Peyer's patch (tissue), 4 donors: ENCODE results near the gene FUT4. TPM values are rescaled to one million over a fixed set of nuclear protein-coding genes. Genes with fewer than 3 reads are reported as not detected.
"Not testable (repeated sequence)": the region's sequence is repeated elsewhere in the genome, so short reads cannot be mapped to it uniquely, and the experiment has no call there.

Experiments
- DNase-seq, 3 donors: peaks; one replicate each; pipeline ENCODE4 v3.0.0-alpha.2; 2017 to 2019
- H3K27ac ChIP-seq, 4 donors: fragments of 200-600 bp; sonication (generic); one replicate each; pipeline ENCODE4 v1.5.1; 2016 to 2019
- H3K27me3 ChIP-seq, 2 donors: fragments of 200-600 bp; sonication (generic); one replicate each; pipeline ENCODE4 v1.5.1; 2019
- H3K36me3 ChIP-seq, 3 donors: fragments of 200-600 bp; sonication (generic); one replicate each; pipeline ENCODE4 v1.5.1; 2016 to 2019
- H3K4me1 ChIP-seq, 4 donors: fragments of 200-600 bp; sonication (generic); one replicate each; pipeline ENCODE4 v1.5.1; 2016 to 2019
- H3K4me3 ChIP-seq, 4 donors: fragments of 200-600 bp; sonication (generic); 1 replicate in 3 of 4; 2 replicates in 1 of 4; pipeline ENCODE4 v1.5.1; 2016 to 2019; ENCODE audit warnings: mild to moderate bottlenecking in 1 of 4
- H3K9me3 ChIP-seq, 4 donors: fragments of 200-600 bp; sonication (generic); one replicate each; pipeline ENCODE4 v1.5.1; 2016 to 2019; ENCODE audit warnings: mild to moderate bottlenecking in 1 of 4
- POLR2A ChIP-seq, 2 donors: fragments of 450-650 bp; IDR thresholded peaks; one replicate each; pipeline ENCODE4 v1.5.1; 2017; ENCODE audit warnings: antibody characterized with exemption in 2 of 2, mild to moderate bottlenecking in 2 of 2, moderate library complexity in 2 of 2
- total RNA-seq, 4 donors: library from RNA; depleted of rRNA; stranded (reverse); fragments of >200 nt; gene quantifications; one replicate each; pipeline ENCODE4 v1.1.0, GENCODE V29; 2016
- TF ChIP-seq, protein P1 (sequence below), 6 experiments: fragments of 450-650 bp in 4 of 6; fragments of 200-600 bp in 2 of 6; sonication (generic) in 1 of 6; IDR thresholded peaks; one replicate each; pipeline ENCODE4 v1.5.1; 2017 to 2019; ENCODE audit warnings: antibody characterized with exemption in 6 of 6, mild to moderate bottlenecking in 3 of 6, moderate library complexity in 1 of 6

Gene FUT4, protein sequence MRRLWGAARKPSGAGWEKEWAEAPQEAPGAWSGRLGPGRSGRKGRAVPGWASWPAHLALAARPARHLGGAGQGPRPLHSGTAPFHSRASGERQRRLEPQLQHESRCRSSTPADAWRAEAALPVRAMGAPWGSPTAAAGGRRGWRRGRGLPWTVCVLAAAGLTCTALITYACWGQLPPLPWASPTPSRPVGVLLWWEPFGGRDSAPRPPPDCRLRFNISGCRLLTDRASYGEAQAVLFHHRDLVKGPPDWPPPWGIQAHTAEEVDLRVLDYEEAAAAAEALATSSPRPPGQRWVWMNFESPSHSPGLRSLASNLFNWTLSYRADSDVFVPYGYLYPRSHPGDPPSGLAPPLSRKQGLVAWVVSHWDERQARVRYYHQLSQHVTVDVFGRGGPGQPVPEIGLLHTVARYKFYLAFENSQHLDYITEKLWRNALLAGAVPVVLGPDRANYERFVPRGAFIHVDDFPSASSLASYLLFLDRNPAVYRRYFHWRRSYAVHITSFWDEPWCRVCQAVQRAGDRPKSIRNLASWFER
- 10 to 100 TPM in 3 of 4 donors, 1 to 10 TPM in 1; 9.1 to 34.3 (median 25.4) TPM for total RNA-seq

DNA sequence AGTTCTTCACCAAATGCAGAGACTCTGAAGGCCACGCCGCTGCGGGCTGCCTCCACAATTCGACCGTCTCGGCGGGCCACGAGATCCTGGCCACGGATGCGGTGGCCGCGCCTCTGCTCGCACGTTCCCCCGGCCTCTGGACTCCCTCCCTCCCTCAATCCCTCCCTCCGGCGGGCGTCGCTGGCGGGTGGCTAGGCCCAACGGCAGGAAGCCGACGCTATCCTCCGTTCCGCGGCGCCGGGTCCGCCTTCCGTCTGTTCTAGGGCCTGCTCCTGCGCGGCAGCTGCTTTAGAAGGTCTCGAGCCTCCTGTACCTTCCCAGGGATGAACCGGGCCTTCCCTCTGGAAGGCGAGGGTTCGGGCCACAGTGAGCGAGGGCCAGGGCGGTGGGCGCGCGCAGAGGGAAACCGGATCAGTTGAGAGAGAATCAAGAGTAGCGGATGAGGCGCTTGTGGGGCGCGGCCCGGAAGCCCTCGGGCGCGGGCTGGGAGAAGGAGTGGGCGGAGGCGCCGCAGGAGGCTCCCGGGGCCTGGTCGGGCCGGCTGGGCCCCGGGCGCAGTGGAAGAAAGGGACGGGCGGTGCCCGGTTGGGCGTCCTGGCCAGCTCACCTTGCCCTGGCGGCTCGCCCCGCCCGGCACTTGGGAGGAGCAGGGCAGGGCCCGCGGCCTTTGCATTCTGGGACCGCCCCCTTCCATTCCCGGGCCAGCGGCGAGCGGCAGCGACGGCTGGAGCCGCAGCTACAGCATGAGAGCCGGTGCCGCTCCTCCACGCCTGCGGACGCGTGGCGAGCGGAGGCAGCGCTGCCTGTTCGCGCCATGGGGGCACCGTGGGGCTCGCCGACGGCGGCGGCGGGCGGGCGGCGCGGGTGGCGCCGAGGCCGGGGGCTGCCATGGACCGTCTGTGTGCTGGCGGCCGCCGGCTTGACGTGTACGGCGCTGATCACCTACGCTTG, at the start of gene FUT4:
FUT4 (plus strand) TSS at position 227 of the 951 bp plus-strand sequence; CDS start at position 440, 213 bp downstream.
- Histone ChIP-seq H3K27ac (peak within 1 kb of the TSS; percentile 91 to 98 (median 95)), H3K4me3 (peak within 1 kb of the TSS; percentile 69 to 85 (median 78)), H3K9me3 (no peaks in the 10 kb centered on the region), H3K27me3 (no peaks in the 10 kb centered on the region), H3K4me1 (peaks cover 0 to 48% (median 2%) of the 10 kb centered on the region in 4 donors), H3K36me3 (no peaks in the 10 kb centered on the region)
- DNase-seq, result peak; percentile 69 to 96 (median 93)
- TF ChIP-seq, protein P1, sequence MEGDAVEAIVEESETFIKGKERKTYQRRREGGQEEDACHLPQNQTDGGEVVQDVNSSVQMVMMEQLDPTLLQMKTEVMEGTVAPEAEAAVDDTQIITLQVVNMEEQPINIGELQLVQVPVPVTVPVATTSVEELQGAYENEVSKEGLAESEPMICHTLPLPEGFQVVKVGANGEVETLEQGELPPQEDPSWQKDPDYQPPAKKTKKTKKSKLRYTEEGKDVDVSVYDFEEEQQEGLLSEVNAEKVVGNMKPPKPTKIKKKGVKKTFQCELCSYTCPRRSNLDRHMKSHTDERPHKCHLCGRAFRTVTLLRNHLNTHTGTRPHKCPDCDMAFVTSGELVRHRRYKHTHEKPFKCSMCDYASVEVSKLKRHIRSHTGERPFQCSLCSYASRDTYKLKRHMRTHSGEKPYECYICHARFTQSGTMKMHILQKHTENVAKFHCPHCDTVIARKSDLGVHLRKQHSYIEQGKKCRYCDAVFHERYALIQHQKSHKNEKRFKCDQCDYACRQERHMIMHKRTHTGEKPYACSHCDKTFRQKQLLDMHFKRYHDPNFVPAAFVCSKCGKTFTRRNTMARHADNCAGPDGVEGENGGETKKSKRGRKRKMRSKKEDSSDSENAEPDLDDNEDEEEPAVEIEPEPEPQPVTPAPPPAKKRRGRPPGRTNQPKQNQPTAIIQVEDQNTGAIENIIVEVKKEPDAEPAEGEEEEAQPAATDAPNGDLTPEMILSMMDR (IDR thresholded peaks at IDR 0.05), result peak in 2 of 6 experiments; percentile 5 to 12
- TF ChIP-seq POLR2A (IDR thresholded peaks at IDR 0.05), result peak; percentile 83 to 92

DNA sequence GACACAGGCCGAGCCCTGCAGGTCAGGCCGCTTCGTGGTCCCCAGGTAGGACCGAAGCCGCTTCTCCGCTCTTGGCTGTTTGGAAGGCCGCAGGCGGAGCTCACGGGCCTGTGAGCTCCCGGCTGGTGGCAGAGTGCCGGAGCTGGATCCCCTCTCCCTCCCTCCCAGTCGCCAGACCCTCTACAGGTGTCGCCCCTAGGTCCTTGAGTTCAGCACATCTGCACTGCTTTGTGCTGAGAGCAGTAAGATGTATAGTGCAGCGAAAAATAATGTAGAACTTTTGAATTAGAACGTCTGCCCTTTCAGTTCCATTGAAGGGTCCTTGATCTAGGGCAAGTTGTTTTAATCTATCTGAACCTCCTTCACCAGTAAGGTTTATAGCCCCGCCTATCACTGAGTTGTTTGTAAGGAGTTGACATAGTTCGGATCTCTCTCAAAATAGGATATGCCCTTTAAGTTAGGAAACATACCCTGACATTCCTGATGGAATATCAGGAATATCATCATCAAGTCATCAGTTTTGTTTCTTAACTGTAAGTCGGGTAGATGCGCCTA, 49.5 kb upstream of the FUT4 start:
- Histone ChIP-seq H3K27ac (peak overlapping the region; percentile 78 to 86 (median 81)), H3K27me3 (no peaks in the 10 kb centered on the region), H3K4me1 (peaks cover 0 to 22% (median 2%) of the 10 kb centered on the region in 4 donors), H3K4me3 (peak overlapping the region; percentile 74 to 96 (median 80)), H3K9me3 (no peaks in the 10 kb centered on the region), H3K36me3 (peaks cover 0 to 29% (median 0%) of the 10 kb centered on the region in 3 donors)
- DNase-seq, result no peak
- TF ChIP-seq, protein P1 (IDR thresholded peaks at IDR 0.05), result no peak

DNA sequence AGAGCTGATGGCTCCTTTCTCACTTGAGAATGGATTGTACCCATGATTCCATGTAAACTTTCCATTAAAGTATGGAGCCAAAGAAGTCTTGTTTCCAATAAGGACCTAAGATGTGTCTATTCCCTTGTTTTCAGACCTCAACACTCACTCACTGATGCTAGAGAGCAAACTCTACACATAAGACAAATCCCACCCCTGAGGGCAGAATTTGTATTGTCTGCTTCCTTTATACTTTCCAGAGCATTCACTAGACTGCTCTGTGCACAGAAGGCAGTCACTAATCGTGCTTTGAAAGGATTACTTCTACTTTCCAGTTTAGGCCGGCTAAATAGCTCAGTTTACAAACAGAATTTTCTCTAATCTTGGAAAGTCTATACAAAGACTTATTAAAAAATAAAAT, 43.5 kb upstream of the FUT4 start:
- Histone ChIP-seq H3K36me3 (peaks cover 0 to 31% (median 0%) of the 10 kb centered on the region in 3 donors), H3K27ac (no peak overlapping the region), H3K4me3 (no peak overlapping the region), H3K27me3 (no peaks in the 10 kb centered on the region), H3K4me1 (peaks cover 0 to 6% (median 0%) of the 10 kb centered on the region in 4 donors), H3K9me3 (no peaks in the 10 kb centered on the region)
- no peak for TF ChIP-seq POLR2A (IDR thresholded peaks at IDR 0.05)
- TF ChIP-seq, protein P1 (IDR thresholded peaks at IDR 0.05), result no peak
- no peak for DNase-seq

DNA sequence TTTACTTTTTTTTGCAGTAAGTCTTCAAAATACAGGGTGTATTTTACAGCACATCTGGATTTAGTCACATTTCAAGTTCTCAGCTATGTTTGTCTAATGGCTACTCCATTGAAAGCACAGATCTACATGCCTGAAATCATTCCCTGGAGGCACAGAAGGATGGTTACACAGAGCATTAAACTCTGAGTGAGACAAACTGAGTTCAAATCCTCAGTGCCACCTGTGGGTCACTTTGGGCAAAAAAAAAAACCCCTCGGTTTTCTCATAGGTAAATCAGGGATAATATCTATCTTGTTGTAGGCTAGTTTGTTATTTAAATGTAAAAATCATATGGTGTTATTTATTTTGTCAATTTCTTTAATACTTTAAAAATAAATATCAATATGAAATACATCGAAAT, 42.2 kb upstream of the FUT4 start:
- TF ChIP-seq POLR2A (IDR thresholded peaks at IDR 0.05), result no peak
- TF ChIP-seq, protein P1 (IDR thresholded peaks at IDR 0.05), result no peak
- peaks cover 0 to 30% (median 0%) of the 10 kb centered on the region in 3 donors for H3K36me3 ChIP-seq
- H3K27me3 ChIP-seq, result no peaks in the 10 kb centered on the region
- no peaks in the 10 kb centered on the region for H3K9me3 ChIP-seq
- no peak for DNase-seq
- no peak overlapping the region for H3K27ac ChIP-seq
- no peaks in the 10 kb centered on the region for H3K4me1 ChIP-seq
- no peak overlapping the region for H3K4me3 ChIP-seq

DNA sequence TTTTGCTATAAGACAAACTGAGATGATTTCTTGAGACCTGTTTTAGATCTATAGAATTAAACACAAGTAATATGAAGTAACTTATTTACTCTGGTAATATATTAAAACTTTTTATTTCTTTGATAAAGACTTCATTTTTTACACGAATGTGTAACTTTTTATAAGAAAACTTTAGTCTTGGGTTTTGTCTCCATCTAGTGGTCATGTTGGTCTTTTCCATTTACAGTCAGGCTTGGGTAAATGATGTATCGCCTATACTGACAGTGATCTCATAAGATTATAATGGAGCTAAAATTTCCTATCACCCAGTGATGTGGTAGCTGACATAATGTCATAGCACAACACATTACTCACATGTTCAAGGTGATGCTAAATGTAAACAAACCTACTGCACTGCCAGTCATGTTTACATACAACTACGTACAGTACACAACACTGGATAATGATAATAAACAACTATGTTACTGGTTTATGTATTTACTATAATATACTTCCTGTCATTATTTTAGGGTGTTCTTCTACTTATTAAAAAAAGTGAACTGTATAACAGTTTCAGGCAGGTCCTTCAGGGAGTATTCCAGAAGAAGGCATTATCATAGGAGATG, 38.9 kb upstream of the FUT4 start:
- DNase-seq, result no peak
- Histone ChIP-seq H3K27me3 (no peaks in the 10 kb centered on the region), H3K4me1 (no peaks in the 10 kb centered on the region), H3K36me3 (no peaks in the 10 kb centered on the region), H3K9me3 (no peaks in the 10 kb centered on the region), H3K4me3 (no peak overlapping the region), H3K27ac (no peak overlapping the region)
- no peak for TF ChIP-seq POLR2A (IDR thresholded peaks at IDR 0.05)
- TF ChIP-seq, protein P1 (IDR thresholded peaks at IDR 0.05), result peak; percentile 52 to 72 (median 66)

DNA sequence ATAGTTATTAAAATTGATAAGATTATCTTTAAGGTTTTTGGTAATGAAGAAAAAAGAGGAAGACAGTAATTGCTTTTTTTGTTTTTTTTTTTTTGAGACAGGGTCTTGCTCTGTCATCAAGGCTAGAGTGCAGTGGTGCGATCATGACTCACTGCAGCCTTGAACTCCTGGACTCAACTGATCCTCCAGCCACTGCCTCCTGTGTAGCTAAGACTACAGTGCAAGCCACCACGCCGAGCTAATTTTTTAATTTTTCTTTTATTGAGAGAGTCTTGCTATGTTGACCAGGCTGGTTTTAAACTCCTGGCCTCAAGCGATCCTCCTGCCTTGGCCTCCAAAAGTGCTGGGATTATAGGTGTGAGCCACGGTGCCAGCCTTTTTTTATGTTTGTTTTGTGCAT, 37.2 kb upstream of the FUT4 start:
- not testable (repeated sequence) for H3K27ac ChIP-seq

More for the DNA sequence above, 37.2 kb upstream of the FUT4 start:
- not testable (repeated sequence) for H3K4me1 ChIP-seq, H3K9me3 ChIP-seq, H3K27me3 ChIP-seq, H3K4me3 ChIP-seq, H3K36me3 ChIP-seq
- peak in 1 of 3 donors; percentile 56 for DNase-seq
